NCI-H345 (cell line): ENCODE results near the gene CASP3.
"Not testable (repeated sequence)": the region's sequence is repeated elsewhere in the genome, so short reads cannot be mapped to it uniquely, and the experiment has no call there.

Source experiments
- DNase-seq: peaks from one replicate; lab custom pipeline; 2025; lab: John Stamatoyannopoulos, UW

The CASP3 gene

DNA sequence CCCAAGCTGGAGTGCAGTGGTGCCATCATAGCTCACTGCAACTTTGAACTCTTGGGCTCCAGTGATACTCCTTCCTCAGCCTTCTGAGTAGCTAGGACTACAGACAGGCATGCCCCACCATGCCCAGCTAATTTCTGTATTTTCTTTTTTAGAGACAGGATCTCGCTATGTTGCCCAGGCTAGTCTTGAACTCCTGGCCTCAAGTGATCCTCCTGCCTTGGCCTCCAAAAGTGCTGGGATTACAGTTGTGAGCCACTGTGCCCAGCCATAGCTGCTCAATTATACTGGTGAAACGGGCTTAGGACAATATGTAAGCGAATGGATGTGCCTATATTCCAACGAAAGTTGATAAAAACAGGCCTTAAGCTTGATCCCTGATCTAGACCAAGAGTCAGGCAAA is 13.1 kb downstream of the CASP3 start:
- no peak for DNase-seq

- DNase-seq = no peak
Measured at GRCh38 chr4:184635381-184635780, 13.9 kb downstream of the CASP3 start.

- no peak for DNase-seq
Measured at GRCh38 chr4:184632842-184633241, 16.4 kb downstream of the CASP3 start.

GRCh38 chr4:184628103-184628502 is 21.1 kb downstream of the CASP3 start:
- no peak for DNase-seq

DNA sequence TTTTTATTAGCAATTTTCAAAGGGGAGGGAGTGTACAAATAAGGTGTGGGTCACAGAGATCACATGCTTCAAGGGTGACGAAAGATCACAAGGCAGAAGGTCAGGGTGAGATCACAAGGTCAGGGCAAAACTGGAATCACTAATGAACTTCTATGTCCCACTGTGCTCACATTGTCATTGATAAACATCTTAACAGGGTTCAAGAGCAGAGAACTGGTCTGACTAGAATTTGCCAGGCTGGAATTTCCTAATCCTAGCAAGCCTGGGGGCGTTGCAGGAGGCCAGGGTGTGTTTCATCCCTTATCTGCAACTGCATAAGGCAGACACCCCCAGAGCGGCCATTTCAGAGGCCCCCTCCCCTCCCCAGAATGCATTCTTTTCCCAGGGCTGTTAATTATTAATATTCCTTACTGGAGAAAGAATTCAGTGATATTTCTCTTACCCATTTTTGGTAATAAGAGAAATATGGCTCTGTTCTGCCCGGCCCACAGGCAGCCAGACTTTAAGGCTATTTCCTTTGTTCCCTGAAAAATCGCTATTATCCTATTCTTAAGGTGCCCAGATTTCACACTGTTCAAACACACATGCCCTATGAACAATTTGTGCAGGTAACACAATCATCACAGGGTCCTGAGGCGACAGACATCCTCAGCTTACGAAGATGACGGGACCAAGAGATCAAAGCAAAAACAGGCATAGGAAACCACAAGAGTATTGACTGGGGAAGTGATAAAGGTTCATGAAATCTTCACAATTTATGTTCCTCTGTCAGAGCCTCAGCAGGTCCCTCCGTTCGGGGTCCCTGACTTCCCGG is 23.3 kb downstream of the CASP3 start:
- not testable (repeated sequence) for DNase-seq

GRCh38 chr4:184624972-184625554 is 24.2 kb downstream of the CASP3 start:
- DNase-seq = no peak

GRCh38 chr4:184624504-184624903 is 24.7 kb downstream of the CASP3 start:
- DNase-seq = not testable (repeated sequence)

DNA sequence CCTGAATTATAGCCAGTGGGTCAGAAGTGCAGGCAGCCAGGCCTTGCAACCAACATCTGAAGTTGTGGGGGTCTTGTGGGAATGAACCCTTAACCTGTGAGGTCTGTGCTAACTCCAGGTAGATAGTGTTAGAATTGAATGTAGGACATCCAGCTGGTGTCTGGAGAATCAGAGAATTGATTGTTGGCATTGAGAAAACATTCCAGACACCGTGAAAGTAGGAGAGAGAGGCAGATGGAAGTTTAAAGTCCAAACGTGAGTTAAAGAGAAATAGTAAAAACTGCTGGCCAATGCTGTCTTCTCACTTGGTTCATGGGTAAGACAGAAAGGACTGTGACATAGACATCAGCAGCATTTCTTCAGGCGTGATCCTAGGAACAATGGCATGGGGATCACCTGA is 27.7 kb downstream of the CASP3 start:
- no peak for DNase-seq

DNA sequence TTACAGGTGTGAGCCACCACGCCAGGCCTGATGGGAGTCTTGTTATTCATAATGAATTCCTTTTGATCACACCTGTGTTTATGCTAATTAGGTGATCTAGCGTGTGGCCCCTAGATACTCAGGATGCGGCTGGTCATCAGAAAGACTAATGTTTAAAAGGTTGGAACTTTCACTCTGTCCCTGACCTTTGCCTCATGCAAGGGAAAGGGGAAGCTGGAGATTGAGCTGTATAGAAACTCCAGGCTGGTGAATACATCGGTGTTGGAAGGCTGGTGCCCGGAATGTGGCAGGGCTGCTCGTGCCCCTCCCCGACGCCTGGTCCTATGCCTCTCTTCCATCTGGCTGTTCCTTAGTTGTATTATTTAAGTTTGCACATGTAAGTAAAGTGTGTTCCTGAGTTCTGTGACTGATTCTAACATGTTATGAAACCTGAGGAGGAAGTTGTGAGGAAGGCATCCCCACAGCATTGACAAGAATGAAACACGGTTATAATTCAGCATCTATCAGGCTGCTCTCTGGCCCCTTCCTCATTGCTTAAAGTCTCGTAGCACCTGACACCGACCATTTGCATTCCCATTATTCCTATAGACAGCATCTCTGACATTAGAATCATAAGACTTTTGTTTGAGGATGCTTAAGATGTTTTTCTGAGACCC is 28.9 kb downstream of the CASP3 start:
- no peak for DNase-seq

DNA sequence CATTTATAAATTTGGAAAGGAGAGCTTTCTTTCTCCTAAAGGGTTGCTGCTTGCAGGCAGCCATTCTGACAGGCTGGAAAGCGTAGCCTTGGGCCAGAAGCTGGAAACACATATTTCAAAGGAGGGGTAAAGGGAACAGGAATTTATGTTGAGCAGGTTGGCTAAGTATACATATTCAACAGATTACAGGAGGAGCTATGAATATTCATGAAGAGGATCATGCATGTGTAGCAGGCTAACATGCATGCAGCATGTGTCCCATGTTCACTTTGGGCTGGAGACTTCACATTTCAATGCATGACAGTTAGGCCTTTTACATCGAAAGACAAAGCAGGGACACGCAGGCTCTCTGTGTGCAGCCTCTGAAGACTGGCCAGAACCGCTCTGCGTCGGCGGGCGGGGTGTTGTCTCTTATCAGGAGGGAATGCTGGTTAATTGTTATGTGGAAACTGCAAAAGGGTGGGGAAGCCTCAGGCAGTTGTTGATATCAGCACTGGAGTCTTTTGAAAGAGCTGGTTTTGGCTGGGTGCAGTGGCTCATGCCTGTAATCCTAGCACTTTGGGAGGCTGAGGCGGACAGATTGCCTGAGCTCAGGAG is 31.5 kb downstream of the CASP3 start:
- no peak for DNase-seq

- no peak for DNase-seq
Measured at GRCh38 chr4:184616633-184617551, 32.4 kb downstream of the CASP3 start.

- not testable (repeated sequence) for DNase-seq
Measured at GRCh38 chr4:184616168-184616567, 33.1 kb downstream of the CASP3 start.

GRCh38 chr4:184614509-184614908 is 34.7 kb downstream of the CASP3 start:
- DNase-seq = no peak

DNA sequence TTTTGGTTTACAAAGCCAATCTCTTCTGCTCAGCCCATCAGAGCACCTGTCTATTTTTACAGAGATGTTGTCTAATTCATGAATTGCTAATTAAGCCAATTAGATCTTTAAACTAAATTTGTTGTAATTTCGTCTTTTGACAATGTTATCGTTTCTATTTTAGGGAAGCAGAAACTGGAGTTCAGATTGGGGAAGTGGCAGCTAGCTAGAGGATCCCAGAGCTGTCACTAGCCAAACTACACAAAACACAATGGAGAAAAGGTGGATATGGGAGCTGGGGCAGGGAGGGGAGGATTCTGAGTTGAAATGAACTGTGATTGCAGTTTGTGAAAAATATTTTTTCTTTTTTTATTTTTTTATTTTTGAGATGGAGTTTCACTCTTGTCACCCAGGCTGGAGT is 35.8 kb downstream of the CASP3 start:
- DNase-seq = no peak

GRCh38 chr4:184612074-184612473 is 37.2 kb downstream of the CASP3 start:
- no peak for DNase-seq

DNA sequence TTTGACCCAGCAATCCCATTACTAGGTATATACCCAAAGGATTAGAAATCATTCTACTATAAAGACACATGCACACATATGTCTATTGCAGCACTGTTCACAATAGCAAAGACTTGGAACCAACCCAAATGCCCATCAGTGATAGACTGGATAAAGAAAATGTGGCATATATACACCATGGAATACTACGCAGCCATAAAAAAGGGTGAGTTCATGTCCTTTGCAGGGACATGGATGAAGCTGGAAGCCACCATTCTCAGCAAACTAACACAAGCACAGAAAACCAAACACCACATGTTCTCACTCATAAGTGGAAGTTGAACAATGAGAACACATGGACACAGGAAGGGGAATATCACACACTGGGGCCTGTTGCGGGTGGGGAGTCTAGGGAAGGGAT is 41.8 kb downstream of the CASP3 start:
- not testable (repeated sequence) for DNase-seq

DNA sequence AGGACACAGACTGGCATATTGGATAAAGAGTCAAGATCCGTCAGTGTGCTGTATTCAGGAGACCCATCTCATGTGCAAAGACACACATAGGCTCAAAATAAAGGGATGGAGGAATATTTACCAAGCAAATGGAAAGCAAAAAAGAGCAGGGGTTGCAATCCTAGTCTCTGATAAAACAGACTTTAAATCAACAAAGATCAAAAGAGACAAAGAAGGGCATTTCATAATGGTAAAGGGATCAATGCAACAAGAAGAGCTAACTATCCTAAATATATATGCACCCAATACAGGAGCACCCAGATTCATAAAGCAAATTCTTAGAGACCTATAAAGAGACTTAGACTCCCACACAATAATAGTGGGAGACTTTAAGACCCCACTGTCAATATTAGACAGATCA is 46.4 kb downstream of the CASP3 start:
- not testable (repeated sequence) for DNase-seq

DNA sequence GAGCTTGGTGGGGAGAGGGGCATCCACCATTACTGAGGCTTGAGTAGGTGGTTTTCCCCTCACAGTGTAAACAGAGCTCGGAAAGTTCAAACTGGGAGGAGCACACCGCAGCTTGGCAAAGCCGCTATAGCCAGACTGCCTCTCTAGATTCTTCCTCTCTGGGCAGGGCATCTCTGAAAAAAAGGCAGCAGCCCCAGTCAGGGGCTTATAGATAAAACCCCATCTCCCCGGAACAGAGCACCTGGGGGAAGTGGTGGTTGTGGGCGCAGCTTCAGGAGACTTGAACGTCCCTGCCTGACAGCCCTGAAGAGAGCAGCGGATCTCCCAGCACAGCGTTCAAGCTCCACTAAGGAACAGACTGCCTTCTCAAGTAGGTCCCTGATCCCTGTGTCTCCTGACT is 48.3 kb downstream of the CASP3 start:
- DNase-seq = not testable (repeated sequence)

DNA sequence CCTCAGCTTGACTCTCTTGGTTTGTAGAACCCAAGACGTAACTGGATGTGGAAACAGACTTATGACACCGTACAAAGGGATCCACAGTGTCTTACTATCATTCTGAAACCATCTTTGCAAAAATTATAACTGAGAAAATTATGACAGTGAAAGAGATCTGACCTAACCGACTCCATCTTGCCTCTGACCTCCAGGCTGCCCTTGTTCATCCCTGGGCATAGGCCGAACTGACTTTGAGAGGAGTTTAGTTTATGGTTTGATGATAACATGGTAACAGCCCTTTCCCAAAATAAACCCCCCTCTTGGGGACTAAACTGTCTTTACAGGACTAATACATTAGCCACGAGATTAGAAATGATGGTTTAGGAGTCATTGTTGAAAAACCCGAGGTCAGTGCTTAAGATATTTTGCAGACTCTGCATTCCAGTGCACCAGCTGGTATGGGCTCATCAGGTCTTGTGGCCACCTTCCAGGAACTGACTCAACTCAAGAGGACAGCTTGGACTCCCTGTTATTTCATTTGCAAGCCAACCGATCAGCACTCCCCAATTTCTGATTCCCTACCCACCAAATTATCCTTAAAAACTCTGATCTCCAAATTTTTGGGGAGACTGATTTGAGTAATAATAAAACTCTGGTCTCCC is 49.6 kb downstream of the CASP3 start:
- no peak for DNase-seq

DNA sequence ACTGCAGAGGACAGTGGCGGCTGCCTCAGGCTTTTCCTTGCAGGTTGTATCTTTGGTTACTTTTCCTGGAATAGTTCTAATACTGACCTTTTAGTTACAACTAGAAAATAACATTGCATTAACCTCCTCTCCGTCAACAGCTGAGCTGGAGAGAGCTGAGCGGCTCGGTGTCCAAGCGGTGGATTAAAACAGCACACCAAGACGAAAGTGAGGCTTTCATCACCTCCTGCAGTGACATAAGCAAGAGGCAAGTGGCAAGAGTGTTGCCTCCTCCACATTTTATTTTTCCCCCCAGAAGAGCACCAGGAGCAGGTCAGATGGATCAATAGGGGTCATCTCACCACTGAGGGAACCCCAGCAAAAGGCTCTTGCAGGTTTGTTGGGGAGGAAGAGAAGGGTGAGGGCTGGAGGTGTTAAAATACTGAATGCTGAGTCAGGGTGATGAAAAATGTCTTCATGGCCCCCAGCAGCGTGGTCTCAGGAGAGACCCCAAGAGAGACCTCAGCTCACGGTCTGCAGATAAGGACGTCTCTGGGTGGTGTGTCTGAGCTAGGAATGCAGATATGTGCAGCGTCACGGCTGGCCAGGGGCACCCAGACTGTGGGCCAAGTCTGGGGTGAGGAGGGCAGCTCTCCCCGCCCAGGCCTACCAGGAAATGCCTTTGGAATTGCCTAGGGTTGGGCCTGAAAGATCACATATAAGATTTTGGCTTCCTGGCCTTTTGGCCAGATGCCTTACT is 50.3 kb downstream of the CASP3 start:
- no peak for DNase-seq
